IMR-90 (cell line): Measurements from ENCODE around the gene LRRC10B. TPM values are rescaled to one million over a fixed set of nuclear protein-coding genes. Genes with fewer than 3 reads are reported as not detected.

Experiments
- ATAC-seq: fragments of 200-7000 bp; cut with Tn5 transposase; 2 replicates; pipeline ENCODE4 v1.9.1; 2020; ENCODE audit warnings: low read depth, mild to moderate bottlenecking, moderate library complexity
- BruUV-seq: library from RNA; stranded (reverse); fragments of 400-500 nt; replicated peaks from 2 replicates; lab custom pipeline; 2021; lab: Mats Ljungman, UMichigan
- CTCF ChIA-PET: fragments of 300-600 bp; formaldehyde crosslinking; extraction: SDS; loops from one replicate; lab custom pipeline; 2021; ENCODE audit warnings: antibody characterized with exemption; lab: Yijun Ruan, JAX
- POLR2A ChIA-PET: fragments of 300-600 bp; sonication (Branson Sonifier 250); formaldehyde crosslinking; loops from one replicate; lab custom pipeline; 2022; ENCODE audit warnings: antibody characterized with exemption; ENCODE audit not compliant: unreplicated experiment; lab: Charles Lee
- DNase-seq: peaks from one replicate; pipeline ENCODE4 v3.0.0; 2013
- H2AFZ ChIP-seq: replicated peaks from 2 replicates; pipeline ENCODE3; 2013; ENCODE audit warnings: low read length, mild to moderate bottlenecking; ENCODE audit not compliant: poor library complexity
- H2AK5ac ChIP-seq: 2 replicates; pipeline ENCODE4 v1.6.1; 2013; ENCODE audit warnings: low read depth, low read length, inconsistent platforms
- H2AK9ac ChIP-seq: replicated peaks from 2 replicates; pipeline ENCODE3; 2013; ENCODE audit warnings: mild to moderate bottlenecking, low read depth, low read length, moderate library complexity; ENCODE audit not compliant: poor library complexity
- H2BK120ac ChIP-seq: 2 replicates; pipeline ENCODE4 v1.6.1; 2013; ENCODE audit warnings: low read depth, low read length, inconsistent platforms
- H2BK15ac ChIP-seq: 3 replicates; pipeline ENCODE4 v1.6.1; 2013; ENCODE audit warnings: low read depth, low read length, inconsistent platforms
- H2BK20ac ChIP-seq: 2 replicates; pipeline ENCODE4 v1.6.1; 2013; ENCODE audit warnings: low read depth, mild to moderate bottlenecking, inconsistent platforms, low read length, moderate library complexity
- H2BK5ac ChIP-seq: 2 replicates; pipeline ENCODE4 v1.6.1; 2013; ENCODE audit warnings: mild to moderate bottlenecking, low read depth, low read length, inconsistent platforms; ENCODE audit not compliant: poor library complexity, severe bottlenecking
- H3K14ac ChIP-seq: replicated peaks from 2 replicates; pipeline ENCODE4 v1.6.1; 2013; ENCODE audit warnings: low read depth, low read length, inconsistent platforms
- H3K18ac ChIP-seq: 2 replicates; pipeline ENCODE4 v1.6.1; 2013; ENCODE audit warnings: low read depth, low read length, control low read depth
- H3K23ac ChIP-seq: 2 replicates; pipeline ENCODE4 v1.6.1; 2013; ENCODE audit warnings: low read depth, low read length, inconsistent platforms
- H3K27ac ChIP-seq: 2 replicates; pipeline ENCODE4 v1.5.1; 2013; ENCODE audit warnings: mild to moderate bottlenecking, control low read depth, low read length; ENCODE audit not compliant: insufficient read depth
- H3K27me3 ChIP-seq: 2 replicates; pipeline ENCODE4 v1.6.1; 2013; ENCODE audit warnings: low read length; ENCODE audit not compliant: control insufficient read depth, insufficient read depth
- H3K36me3 ChIP-seq: 2 replicates; pipeline ENCODE4 v1.6.1; 2013; ENCODE audit warnings: low read length, mixed read lengths; ENCODE audit not compliant: control insufficient read depth, insufficient read depth
- H3K4ac ChIP-seq: 2 replicates; pipeline ENCODE4 v1.6.1; 2013; ENCODE audit warnings: low read depth, low read length, inconsistent platforms
- H3K4me1 ChIP-seq: 2 replicates; pipeline ENCODE4 v1.6.1; 2013; ENCODE audit warnings: low read length, mixed read lengths; ENCODE audit not compliant: control insufficient read depth, insufficient read depth
- H3K4me2 ChIP-seq: 2 replicates; pipeline ENCODE4 v1.6.1; 2013; ENCODE audit warnings: low read depth, mild to moderate bottlenecking, control low read depth, low read length, moderate library complexity
- H3K4me3 ChIP-seq: 2 replicates; pipeline ENCODE4 v1.5.1; 2013; ENCODE audit warnings: low read depth, mild to moderate bottlenecking, control low read depth, low read length, moderate library complexity; ENCODE audit not compliant: insufficient read depth
- H3K56ac ChIP-seq: 2 replicates; pipeline ENCODE4 v1.6.1; 2013; ENCODE audit warnings: low read length, inconsistent platforms; ENCODE audit not compliant: insufficient read depth; ENCODE audit errors: extremely low read depth
- H3K79me1 ChIP-seq, 2 experiments: 2 replicates each; pipeline ENCODE4 v1.6.1; 2013; ENCODE audit warnings: low read length in 2 of 2, inconsistent platforms in 1 of 2, low read depth in 1 of 2
- H3K9ac ChIP-seq: 2 replicates; pipeline ENCODE4 v1.6.1; 2013; ENCODE audit warnings: low read depth, low read length, control low read depth
- H3K9me1 ChIP-seq: 2 replicates; pipeline ENCODE4 v1.6.1; 2013; ENCODE audit warnings: low read length, inconsistent platforms; ENCODE audit not compliant: insufficient read depth
- H3K9me3 ChIP-seq: 2 replicates; pipeline ENCODE4 v1.6.1; 2013; ENCODE audit warnings: low read length; ENCODE audit not compliant: control insufficient read depth, insufficient read depth
- H4K20me1 ChIP-seq: 2 replicates; pipeline ENCODE4 v1.6.1; 2013; ENCODE audit warnings: low read length, inconsistent platforms; ENCODE audit not compliant: insufficient read depth
- H4K5ac ChIP-seq: 2 replicates; pipeline ENCODE4 v1.6.1; 2013; ENCODE audit warnings: mild to moderate bottlenecking, low read depth, low read length, control low read depth
- H4K8ac ChIP-seq, 2 experiments: 2 replicates each; pipeline ENCODE4 v1.6.1; 2013; ENCODE audit warnings: low read depth in 2 of 2, low read length in 2 of 2, control low read depth in 1 of 2, inconsistent platforms in 1 of 2
- H4K91ac ChIP-seq: 2 replicates; pipeline ENCODE4 v1.6.1; 2013; ENCODE audit warnings: low read depth, low read length, inconsistent platforms; ENCODE audit not compliant: insufficient read depth
- BHLHE40 ChIP-seq: fragments of 150-350 bp; IDR thresholded peaks from 2 replicates; pipeline ENCODE4 v1.6.1; 2016; ENCODE audit warnings: mild to moderate bottlenecking, low read depth, low read length
- CHD1 ChIP-seq: IDR thresholded peaks from 2 replicates; pipeline ENCODE4 v1.6.1; 2012; ENCODE audit warnings: low read depth, low read length, improper control_type of control experiment
- FOS ChIP-seq: fragments of 150-350 bp; IDR thresholded peaks from 2 replicates; pipeline ENCODE4 v1.6.1; 2016; ENCODE audit warnings: low read depth, low read length
- MAFK ChIP-seq: IDR thresholded peaks from 2 replicates; pipeline ENCODE4 v1.6.1; 2012; ENCODE audit warnings: low read depth, low read length, improper control_type of control experiment
- MAZ ChIP-seq: IDR thresholded peaks from 2 replicates; pipeline ENCODE4 v1.6.1; 2012; ENCODE audit warnings: low read depth, mild to moderate bottlenecking, low read length, improper control_type of control experiment, moderate library complexity, borderline replicate concordance
- MXI1 ChIP-seq: IDR thresholded peaks from 2 replicates; pipeline ENCODE4 v1.6.1; 2012; ENCODE audit warnings: low read depth, mild to moderate bottlenecking, low read length, moderate library complexity, borderline replicate concordance
- USF2 ChIP-seq: fragments of 150-350 bp; IDR thresholded peaks from 2 replicates; pipeline ENCODE4 v1.6.1; 2017; ENCODE audit warnings: mild to moderate bottlenecking, antibody characterized with exemption, low read length, low read depth
- WGBS, 2 experiments: methylation state at CpG; one replicate each; pipeline versions ENCODE4 v1.1.5 to v1.1.7; 2013; ENCODE audit warnings: missing lambda C conversion rate in 2 of 2; ENCODE audit not compliant: insufficient read length in 1 of 2; ENCODE audit errors: extremely low coverage in 2 of 2; 5-methylcytosine and 5-hydroxymethylcytosine counted together
- dilution Hi-C: fragments of 300-500 bp; cut with HindIII; formaldehyde crosslinking; loops from one replicate; pipeline ENCODE4 v1.14.3; 2018; ENCODE audit warnings: low sequenced_read_pairs; ENCODE audit not compliant: unreplicated experiment
- in situ Hi-C: fragments of 300-500 bp; cut with MboI; formaldehyde crosslinking; loops from 3 replicates; pipeline ENCODE4 v1.14.3; 2019; ENCODE audit warnings: low sequenced_read_pairs, inconsistent platforms, mixed read lengths
- intact Hi-C: fragments of 100-400 bp; cut with micrococcal nuclease; formaldehyde crosslinking; loops from 2 replicates; pipeline ENCODE4 v1.10.0; 2022
- polyA plus RNA-seq, 3 experiments: library from polyadenylated mRNA; depleted of rRNA; stranded (reverse); fragments of >200 nt; gene quantifications; 2 replicates each; pipeline ENCODE4 v1.2.3, GENCODE V29; 2012; ENCODE audit warnings: low replicate concordance in 1 of 3
- total RNA-seq: library from RNA; depleted of rRNA; stranded (reverse); fragments of >200 nt; gene quantifications from 2 replicates; pipeline ENCODE4 v1.2.3, GENCODE V29; 2012
- TF ChIP-seq, protein P1 (sequence below): conservative IDR thresholded peaks from 2 replicates; pipeline ENCODE4 v1.5.1; 2012; ENCODE audit warnings: mild to moderate bottlenecking, low read depth, low read length, improper control_type of control experiment

LRRC10B gene
- total and polyA plus RNA-seq, 2 of the 4 experiments (the other 2 are of a cell fraction), result not detected

- TF ChIP-seq FOS, result no peak
These were observed 19.8 kb upstream of the LRRC10B start (continued) for GRCh38 chr11:61488651-61489291.

DNA sequence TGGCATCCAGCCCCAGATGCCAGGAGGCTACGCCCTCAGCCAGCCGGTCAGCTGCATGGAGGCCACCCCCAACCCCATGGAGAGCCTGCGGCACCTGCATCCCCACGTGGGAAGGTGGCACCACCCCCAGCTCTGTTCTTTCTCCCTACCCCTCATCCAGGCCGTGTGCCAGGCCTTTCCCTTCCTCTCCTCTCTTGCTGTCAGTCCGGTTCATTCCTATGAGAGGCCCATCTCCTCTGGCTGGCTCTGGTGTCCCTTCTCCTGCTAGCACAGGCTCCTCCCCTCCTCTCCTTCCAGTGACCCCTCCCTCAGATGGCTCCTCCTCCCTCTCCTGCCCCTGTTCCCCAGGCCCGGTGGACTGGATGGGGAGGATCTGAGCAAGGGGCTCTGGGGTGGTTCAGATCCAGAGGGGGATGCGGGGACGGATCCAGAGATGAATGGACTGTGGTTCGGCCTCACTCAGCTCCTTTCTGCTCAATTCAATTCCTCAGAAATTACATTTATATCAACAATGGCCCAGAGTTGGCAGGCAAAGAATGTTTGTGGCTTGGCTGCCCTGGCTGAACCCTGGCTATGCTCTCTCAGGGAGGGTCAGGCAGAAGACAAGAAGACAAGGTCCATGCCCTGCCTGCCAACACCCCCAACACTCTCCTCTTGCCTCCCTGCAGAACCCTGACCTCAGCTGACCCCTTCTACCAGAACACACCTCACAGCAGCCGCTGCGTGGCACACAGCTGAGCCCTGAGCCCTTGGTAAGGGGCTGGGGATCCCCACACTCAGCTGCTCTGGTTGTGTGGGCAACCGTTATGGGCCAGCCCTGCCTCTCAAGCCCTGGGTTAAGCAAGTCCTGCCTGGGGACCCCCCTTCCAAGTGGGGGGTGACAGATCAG lies 18.5 kb upstream of the LRRC10B start:
- no peak overlapping the region for H3K9ac ChIP-seq
- peak overlapping the region; percentile 60; the same call in 1 of the 2 replicates for H3K4me2 ChIP-seq
- peak overlapping the region; percentile 2 for H2AFZ ChIP-seq
- peak; percentile 82 for ATAC-seq
- BruUV-seq, result no TSS peak
- H2AK9ac ChIP-seq, result no peak overlapping the region
- no peak overlapping the region for H3K4ac ChIP-seq
- ChIA-PET CTCF (interaction anchor here (0.9 to 1.3 kb wide), 3 partner anchors 13 to 27 kb away, joined by 3 to 6 read pairs (median 3); no protein-coding TSS in a partner anchor), POLR2A (no interaction called here)
- H4K20me1 ChIP-seq, result no peaks in the 10 kb centered on the region
- H2AK5ac ChIP-seq, result no peak overlapping the region
- H3K4me1 ChIP-seq, result peaks cover 22% of the 10 kb centered on the region
- H3K4me3 ChIP-seq, result no peak overlapping the region
- DNase-seq, result peak; percentile 10
- dilution Hi-C loops (no loop called here), intact Hi-C loops (no loop called here), in situ Hi-C loops (no loop called here)
- H3K79me1 ChIP-seq, result no peaks in the 10 kb centered on the region
- no peak overlapping the region for H3K14ac ChIP-seq
- no peak overlapping the region; the same call in 1 of the 2 replicates for H3K23ac ChIP-seq
- no peak overlapping the region for H4K91ac ChIP-seq
- no peak overlapping the region for H4K5ac ChIP-seq
- no CpG with 5 or more reads among the region's 13 CpGs for WGBS, 2 experiments
- no peaks in the 10 kb centered on the region for H3K36me3 ChIP-seq
- no peak overlapping the region for H2BK20ac ChIP-seq
- H3K9me3 ChIP-seq, result no peaks in the 10 kb centered on the region
- H2BK5ac ChIP-seq, result peak overlapping the region; percentile 37
- H4K8ac ChIP-seq, result no peak overlapping the region
- peak overlapping the region; percentile 58; the same call in 1 of the 2 replicates for H3K27ac ChIP-seq
- H2BK15ac ChIP-seq, result no peak overlapping the region
- no peak overlapping the region for H2BK120ac ChIP-seq
- no peak overlapping the region; the same call in 1 of the 2 replicates for H3K18ac ChIP-seq
- TF ChIP-seq BHLHE40 (no peak), USF2 (no peak), MAZ (peak; percentile 54; the same call in 1 of the 2 replicates), MXI1 (no peak), MAFK (no peak), CHD1 (no peak)
- TF ChIP-seq, protein P1, sequence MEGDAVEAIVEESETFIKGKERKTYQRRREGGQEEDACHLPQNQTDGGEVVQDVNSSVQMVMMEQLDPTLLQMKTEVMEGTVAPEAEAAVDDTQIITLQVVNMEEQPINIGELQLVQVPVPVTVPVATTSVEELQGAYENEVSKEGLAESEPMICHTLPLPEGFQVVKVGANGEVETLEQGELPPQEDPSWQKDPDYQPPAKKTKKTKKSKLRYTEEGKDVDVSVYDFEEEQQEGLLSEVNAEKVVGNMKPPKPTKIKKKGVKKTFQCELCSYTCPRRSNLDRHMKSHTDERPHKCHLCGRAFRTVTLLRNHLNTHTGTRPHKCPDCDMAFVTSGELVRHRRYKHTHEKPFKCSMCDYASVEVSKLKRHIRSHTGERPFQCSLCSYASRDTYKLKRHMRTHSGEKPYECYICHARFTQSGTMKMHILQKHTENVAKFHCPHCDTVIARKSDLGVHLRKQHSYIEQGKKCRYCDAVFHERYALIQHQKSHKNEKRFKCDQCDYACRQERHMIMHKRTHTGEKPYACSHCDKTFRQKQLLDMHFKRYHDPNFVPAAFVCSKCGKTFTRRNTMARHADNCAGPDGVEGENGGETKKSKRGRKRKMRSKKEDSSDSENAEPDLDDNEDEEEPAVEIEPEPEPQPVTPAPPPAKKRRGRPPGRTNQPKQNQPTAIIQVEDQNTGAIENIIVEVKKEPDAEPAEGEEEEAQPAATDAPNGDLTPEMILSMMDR, result no peak
- H3K9me1 ChIP-seq, result peaks cover 4% of the 10 kb centered on the region; the same call in 1 of the 2 replicates
- H3K27me3 ChIP-seq, result peaks cover 6% of the 10 kb centered on the region; the same call in 1 of the 2 replicates
- H3K56ac ChIP-seq, result no peak overlapping the region
